Endothelial cell of umbilical vein (primary cell): Measurements from ENCODE around the gene TYROBP. TPM values are rescaled to one million over a fixed set of nuclear protein-coding genes. Genes with fewer than 3 reads are reported as not detected.

ENCODE experiments used
- BruUV-seq: library from RNA; stranded (reverse); fragments of 400-500 nt; replicated peaks from 2 replicates; lab custom pipeline; 2021; lab: Mats Ljungman, UMichigan
- CTCF ChIA-PET: fragments of 300-600, 350-600 bp; sonication (Branson Sonifier 250); formaldehyde crosslinking; loops from one replicate; lab custom pipeline; 2021; ENCODE audit warnings: antibody characterized with exemption, inconsistent platforms; lab: Charles Lee
- POLR2A ChIA-PET: fragments of 300-600, 350-600 bp; sonication (Branson Sonifier 250); formaldehyde crosslinking; loops from one replicate; lab custom pipeline; 2021; ENCODE audit warnings: antibody characterized with exemption, inconsistent platforms; lab: Charles Lee
- DNase-seq: peaks from one replicate; pipeline ENCODE4 v3.0.0-alpha.2; 2011; ENCODE audit warnings: low read depth, low spot score
- FAIRE-seq: peaks from 2 replicates; lab custom pipeline; 2011; peaks lifted over from hg19 to GRCh38; lab: Jason Lieb, UNC
- H2AFZ ChIP-seq: 2 replicates; pipeline ENCODE4 v1.6.0; 2012; ENCODE audit warnings: low read depth, low read length, control low read depth, inconsistent platforms
- H3K27ac ChIP-seq: 2 replicates; pipeline ENCODE4 v1.5.1; 2011; ENCODE audit warnings: low read depth, mild to moderate bottlenecking, control low read depth, low read length, moderate library complexity; ENCODE audit not compliant: insufficient read depth
- H3K27me3 ChIP-seq, 2 experiments: 2 replicates each; pipeline versions ENCODE4 v1.6.0 to v1.6.1; 2011; ENCODE audit warnings: low read length in 2 of 2, mixed read lengths in 1 of 2; ENCODE audit not compliant: control insufficient read depth in 2 of 2, insufficient read depth in 2 of 2
- H3K36me3 ChIP-seq, 2 experiments: 2 replicates in 1 of 2; 3 replicates in 1 of 2; pipeline ENCODE4 v1.5.1; 2011; ENCODE audit warnings: low read length in 2 of 2, mild to moderate bottlenecking in 1 of 2, moderate library complexity in 1 of 2; ENCODE audit not compliant: control insufficient read depth in 2 of 2, insufficient read depth in 2 of 2; ENCODE audit errors: extremely low read depth in 1 of 2
- H3K4me1 ChIP-seq: 3 replicates; pipeline ENCODE4 v1.5.1; 2011; ENCODE audit warnings: mild to moderate bottlenecking, low read length; ENCODE audit not compliant: control insufficient read depth, insufficient read depth; ENCODE audit errors: extremely low read depth
- H3K4me2 ChIP-seq: 2 replicates; pipeline ENCODE4 v1.6.1; 2011; ENCODE audit warnings: low read length, control low read depth, mixed read lengths; ENCODE audit not compliant: insufficient read depth
- H3K4me3 ChIP-seq, 3 experiments: fragments of 200-600 bp in 1 of 3; sonication (generic), shearing (Covaris generic) in 1 of 3; replicated peaks in 1 of 3; 2 replicates each; pipeline ENCODE4 v1.5.1; 2011 to 2016; ENCODE audit warnings: control low read depth in 3 of 3, low read length in 3 of 3, mild to moderate bottlenecking in 2 of 3, inconsistent platforms in 1 of 3, low read depth in 1 of 3, moderate library complexity in 1 of 3; ENCODE audit not compliant: insufficient read depth in 1 of 3
- H3K79me2 ChIP-seq: 2 replicates; pipeline ENCODE4 v1.6.0; 2012; ENCODE audit warnings: low read length, inconsistent platforms; ENCODE audit not compliant: control insufficient read depth, insufficient read depth
- H3K9ac ChIP-seq: replicated peaks from 2 replicates; pipeline ENCODE3; 2011; ENCODE audit warnings: low read length, control low read depth; ENCODE audit not compliant: insufficient read depth; ENCODE audit errors: extremely low read depth
- H3K9me1 ChIP-seq: replicated peaks from 3 replicates; pipeline ENCODE4 v1.6.0; 2011; ENCODE audit warnings: mild to moderate bottlenecking, low read length; ENCODE audit not compliant: control insufficient read depth, insufficient read depth; ENCODE audit errors: extremely low read depth
- H3K9me3 ChIP-seq: replicated peaks from 2 replicates; pipeline ENCODE4 v1.5.1; 2012; ENCODE audit warnings: low read length, inconsistent platforms; ENCODE audit not compliant: control insufficient read depth, insufficient read depth
- H4K20me1 ChIP-seq: replicated peaks from 2 replicates; pipeline ENCODE3; 2011; ENCODE audit warnings: mild to moderate bottlenecking, low read length; ENCODE audit not compliant: control insufficient read depth, insufficient read depth; ENCODE audit errors: extremely low read depth
- EZH2 ChIP-seq: IDR thresholded peaks from 2 replicates; pipeline ENCODE4 v1.6.1; 2012; ENCODE audit warnings: borderline replicate concordance, low read depth, mild to moderate bottlenecking, moderate library complexity, low read length, inconsistent platforms; ENCODE audit not compliant: severe bottlenecking
- FOS ChIP-seq: IDR thresholded peaks from 2 replicates; pipeline ENCODE4 v1.6.1; 2011; ENCODE audit warnings: mild to moderate bottlenecking, low read length, moderate library complexity, borderline replicate concordance; ENCODE audit not compliant: insufficient read depth
- JUN ChIP-seq: IDR thresholded peaks from 2 replicates; pipeline ENCODE4 v1.6.1; 2011; ENCODE audit warnings: borderline replicate concordance, low read depth; ENCODE audit not compliant: insufficient read length, insufficient read depth
- MYC ChIP-seq: IDR thresholded peaks from one replicate; pipeline ENCODE4 v1.6.1; 2011; ENCODE audit warnings: mild to moderate bottlenecking, low read depth, low read length
- POLR2A ChIP-seq: IDR thresholded peaks from 2 replicates; pipeline ENCODE4 v1.6.1; 2012; ENCODE audit warnings: low read depth, mild to moderate bottlenecking, control low read depth, low read length
- POLR2AphosphoS5 ChIP-seq: IDR thresholded peaks from 2 replicates; pipeline ENCODE4 v1.6.1; 2012; ENCODE audit warnings: low read depth, mild to moderate bottlenecking, control low read depth, low read length, moderate library complexity; ENCODE audit not compliant: insufficient read depth
- dilution Hi-C: fragments of 300-500 bp; cut with MboI; formaldehyde crosslinking; loops from one replicate; pipeline ENCODE4 v1.15.0; 2019; ENCODE audit warnings: low sequenced_read_pairs; ENCODE audit not compliant: extremely low pct_ligation_motif_present
- intact Hi-C: fragments of 100-400 bp; cut with micrococcal nuclease; formaldehyde crosslinking; loops from one replicate; pipeline ENCODE4 v1.10.0; 2022
- polyA plus RNA-seq, 4 experiments: library from polyadenylated mRNA; depleted of rRNA in 3 of 4; stranded (reverse) in 3 of 4; unstranded in 1 of 4; fragments of >200 nt; gene quantifications; 2 replicates each; pipeline versions ENCODE4 v1.2.1 to v1.2.3, GENCODE V29; 2011 to 2012; ENCODE audit warnings: missing spikeins in 1 of 4
- total RNA-seq: library from RNA; stranded (reverse); gene quantifications from 2 replicates; pipeline ENCODE4 v1.2.3, GENCODE V29; 2021
- TF ChIP-seq, protein P1 (sequence below), 2 donors: IDR thresholded peaks; 1 replicate in 1 of 2; 2 replicates in 1 of 2; pipeline ENCODE4 v1.5.1; 2011; ENCODE audit warnings: low read length in 2 of 2, mild to moderate bottlenecking in 2 of 2, moderate library complexity in 2 of 2, control low read depth in 1 of 2, inconsistent platforms in 1 of 2, low read depth in 1 of 2; ENCODE audit not compliant: insufficient read depth in 1 of 2; ENCODE audit errors: extremely low read depth in 1 of 2
- TF ChIP-seq, protein P2 (sequence below): IDR thresholded peaks from 2 replicates; pipeline ENCODE4 v1.6.1; 2011; ENCODE audit not compliant: insufficient read depth, insufficient read length

TYROBP gene
- total and polyA plus RNA-seq, 2 donors (not counting 3 experiments of a cell fraction or from before 2014, with no cell fraction given), result not detected

DNA sequence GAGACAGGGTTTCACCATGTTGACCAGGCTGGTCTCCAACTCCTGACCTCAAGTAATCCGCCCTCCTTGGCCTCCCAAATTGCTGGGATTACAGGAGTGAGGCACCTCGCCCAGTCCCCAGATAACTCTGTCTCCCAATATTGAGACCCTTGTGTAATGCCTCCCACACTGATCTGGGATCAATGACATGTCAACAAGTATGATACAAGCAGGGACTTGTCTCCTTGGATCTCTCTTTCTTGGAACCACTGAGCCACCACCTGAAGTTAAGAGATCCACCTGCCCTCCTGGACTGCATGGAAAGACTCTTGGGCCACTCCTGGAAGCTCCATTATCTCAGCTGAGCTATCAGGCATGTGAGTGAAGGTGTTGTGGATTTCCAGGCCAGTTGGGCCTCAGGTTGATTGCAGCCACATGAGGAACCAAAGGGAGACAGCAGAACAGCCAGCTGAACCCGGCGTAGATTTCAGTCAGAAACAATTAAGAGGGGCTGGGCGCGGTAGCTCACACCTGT lies 22.8 kb downstream of the TYROBP start:
- FAIRE-seq, result no peak

DNA sequence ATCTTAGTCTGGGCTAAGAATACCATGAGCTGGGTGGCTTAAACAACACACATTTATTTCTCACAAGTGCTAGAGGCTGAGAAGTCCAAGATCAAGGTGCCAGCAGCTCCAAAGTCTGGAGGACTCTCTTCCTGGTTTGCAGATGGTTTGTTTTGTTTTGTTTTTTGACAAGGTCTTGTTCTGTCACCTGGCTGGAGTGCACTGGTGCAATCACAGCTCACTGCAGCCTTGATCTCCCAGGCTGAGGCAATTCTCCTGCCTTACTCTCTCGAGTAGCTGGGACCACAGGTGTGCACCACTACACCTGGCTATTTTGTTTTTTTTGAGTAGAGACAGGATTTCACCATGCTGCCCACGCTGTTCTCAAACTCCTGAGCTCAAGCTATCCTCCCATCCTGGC lies 24.2 kb downstream of the TYROBP start:
- no peak overlapping the region for H3K9ac ChIP-seq
- H2AFZ ChIP-seq, result no peak overlapping the region
- dilution Hi-C loops, result no loop called here
- ChIA-PET CTCF (interaction anchor here (1.0 to 4.3 kb wide), 4 partner anchors 9 to 49 kb away, joined by 3 to 38 read pairs (median 4); no protein-coding TSS in a partner anchor), POLR2A (interaction anchor here (0.7 kb wide), 1 partner anchor 47 kb away, joined by 6 read pairs; no protein-coding TSS in a partner anchor)
- H3K27ac ChIP-seq, result no peak overlapping the region
- TF ChIP-seq, protein P1, sequence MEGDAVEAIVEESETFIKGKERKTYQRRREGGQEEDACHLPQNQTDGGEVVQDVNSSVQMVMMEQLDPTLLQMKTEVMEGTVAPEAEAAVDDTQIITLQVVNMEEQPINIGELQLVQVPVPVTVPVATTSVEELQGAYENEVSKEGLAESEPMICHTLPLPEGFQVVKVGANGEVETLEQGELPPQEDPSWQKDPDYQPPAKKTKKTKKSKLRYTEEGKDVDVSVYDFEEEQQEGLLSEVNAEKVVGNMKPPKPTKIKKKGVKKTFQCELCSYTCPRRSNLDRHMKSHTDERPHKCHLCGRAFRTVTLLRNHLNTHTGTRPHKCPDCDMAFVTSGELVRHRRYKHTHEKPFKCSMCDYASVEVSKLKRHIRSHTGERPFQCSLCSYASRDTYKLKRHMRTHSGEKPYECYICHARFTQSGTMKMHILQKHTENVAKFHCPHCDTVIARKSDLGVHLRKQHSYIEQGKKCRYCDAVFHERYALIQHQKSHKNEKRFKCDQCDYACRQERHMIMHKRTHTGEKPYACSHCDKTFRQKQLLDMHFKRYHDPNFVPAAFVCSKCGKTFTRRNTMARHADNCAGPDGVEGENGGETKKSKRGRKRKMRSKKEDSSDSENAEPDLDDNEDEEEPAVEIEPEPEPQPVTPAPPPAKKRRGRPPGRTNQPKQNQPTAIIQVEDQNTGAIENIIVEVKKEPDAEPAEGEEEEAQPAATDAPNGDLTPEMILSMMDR (IDR thresholded peaks at IDR 0.05; ENCODE audit: extremely low read depth in 1 of 2, insufficient read depth in 1 of 2, low read depth in 1 of 2, low read length in 2 of 2), result no peak
- no peak for TF ChIP-seq MYC
- TF ChIP-seq EZH2, result no peak
- TF ChIP-seq, protein P2, sequence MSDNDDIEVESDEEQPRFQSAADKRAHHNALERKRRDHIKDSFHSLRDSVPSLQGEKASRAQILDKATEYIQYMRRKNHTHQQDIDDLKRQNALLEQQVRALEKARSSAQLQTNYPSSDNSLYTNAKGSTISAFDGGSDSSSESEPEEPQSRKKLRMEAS, result no peak
- no peak for TF ChIP-seq JUN
- no peak for TF ChIP-seq FOS
- TF ChIP-seq POLR2AphosphoS5, result no peak
- no peak for TF ChIP-seq POLR2A
- no peaks in the 10 kb centered on the region for H3K9me3 ChIP-seq
- DNase-seq (no peak), FAIRE-seq (no peak)
- H3K4me2 ChIP-seq, result no peak overlapping the region
- H3K27me3 ChIP-seq, result no peaks in the 10 kb centered on the region
- no peaks in the 10 kb centered on the region for H3K9me1 ChIP-seq
- intact Hi-C loops, result no loop called here
- no peak overlapping the region for H3K4me3 ChIP-seq
- no peaks in the 10 kb centered on the region for H3K79me2 ChIP-seq
- H3K4me1 ChIP-seq, result no peaks in the 10 kb centered on the region
- BruUV-seq, result no TSS peak
- peaks cover 0 to 6% of the 10 kb centered on the region in 2 experiments for H3K36me3 ChIP-seq
- H4K20me1 ChIP-seq, result no peaks in the 10 kb centered on the region

More for the DNA sequence above, 22.8 kb downstream of the TYROBP start:
- dilution Hi-C loops (no loop called here), intact Hi-C loops (no loop called here)
- CTCF ChIA-PET, result interaction anchor here (1.9 kb wide), 1 partner anchor 46 kb away, joined by 5 read pairs; no protein-coding TSS in a partner anchor
- H3K27me3 ChIP-seq, result no peaks in the 10 kb centered on the region
- no peak overlapping the region for H3K4me3 ChIP-seq
- H3K4me1 ChIP-seq, result no peaks in the 10 kb centered on the region
- no TSS peak for BruUV-seq
- H3K9me3 ChIP-seq, result no peaks in the 10 kb centered on the region
- H3K9me1 ChIP-seq, result no peaks in the 10 kb centered on the region
- H3K4me2 ChIP-seq, result no peak overlapping the region
- POLR2A ChIA-PET, result no interaction called here
- TF ChIP-seq EZH2, result no peak
- no peak for TF ChIP-seq MYC
- TF ChIP-seq, protein P2, result no peak
- no peak for DNase-seq
- H3K9ac ChIP-seq, result no peak overlapping the region
- peaks cover 0 to 15% of the 10 kb centered on the region in 2 experiments for H3K36me3 ChIP-seq
- no peaks in the 10 kb centered on the region for H4K20me1 ChIP-seq
- H3K27ac ChIP-seq, result no peak overlapping the region
- H2AFZ ChIP-seq, result no peak overlapping the region
- H3K79me2 ChIP-seq, result no peaks in the 10 kb centered on the region
